SU-DHL-6 (cell line): ENCODE results near the gene CTNNA2.

Experiments used
- CTCF ChIP-seq: fragments of 200-600 bp; sonication (generic); IDR thresholded peaks from one replicate; pipeline ENCODE4 v1.5.1; 2017; ENCODE audit warnings: antibody characterized with exemption, mild to moderate bottlenecking, low read length, moderate library complexity; ENCODE audit not compliant: insufficient read depth, poor library complexity, severe bottlenecking
- EZH2phosphoT487 ChIP-seq: fragments of 200-600 bp; sonication (generic), shearing (Covaris generic); conservative IDR thresholded peaks from 2 replicates; pipeline ENCODE4 v1.6.1; 2018; ENCODE audit warnings: mild to moderate bottlenecking, antibody characterized with exemption, low read length, moderate library complexity, mixed read lengths

- no peak for TF ChIP-seq CTCF
- no peak for TF ChIP-seq EZH2phosphoT487
These were observed 745.9 kb downstream of the CTNNA2 start for GRCh38 chr2:80258793-80259192.
